ENCODE data around the gene CBLC. TPM values are rescaled to one million over a fixed set of nuclear protein-coding genes. Genes with fewer than 3 reads are reported as not detected.

Gene CBLC
- total and polyA plus RNA-seq, 2 of the 4 experiments (the other 2 are of a cell fraction), result not detected

DNA sequence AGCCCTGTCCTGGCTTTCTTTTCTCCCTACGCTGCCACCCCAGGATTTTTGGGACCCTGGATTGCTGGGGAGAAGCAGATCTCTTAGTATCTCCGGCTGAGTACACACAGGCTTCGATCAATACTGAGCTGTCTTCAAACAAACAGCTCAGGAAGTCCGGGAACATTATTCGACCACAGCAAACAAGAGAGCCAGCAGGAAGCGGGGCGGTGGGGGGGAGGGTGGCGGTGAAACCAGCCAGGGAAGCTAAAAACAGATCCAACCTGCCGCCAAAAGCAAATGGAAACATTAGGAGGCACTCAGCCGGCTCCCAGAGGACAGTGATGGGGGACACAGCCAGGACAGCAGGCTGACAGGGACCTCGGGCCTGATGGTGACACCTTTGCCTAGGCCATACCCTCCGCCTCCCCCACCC is 19.0 kb downstream of the CBLC start:
- dilution Hi-C loops (cut with HindIII; ENCODE audit: low sequenced_read_pairs, unreplicated experiment), result no loop called here
- no peak overlapping the region; the same call in none of the 2 replicates for H3K14ac ChIP-seq (replicated peaks; ENCODE audit: low read depth, low read length)
- 0 out of 2 replicates have a peak overlapping the region, but pooled peaks have one; percentile 47 for H4K91ac ChIP-seq (ENCODE audit: insufficient read depth, low read depth, low read length)
- intact Hi-C loops (cut with micrococcal nuclease), result no loop called here
- peak overlapping the region; percentile 80; the same call in 1 of the 3 replicates for H2BK15ac ChIP-seq (ENCODE audit: low read depth, low read length)
- H3K9me3 ChIP-seq (ENCODE audit: control insufficient read depth, insufficient read depth, low read length), result no peaks in the 10 kb centered on the region
- no peak overlapping the region for H3K27ac ChIP-seq (ENCODE audit: insufficient read depth, low read length)
- TF ChIP-seq RCOR1 (IDR thresholded peaks at IDR 0.05; ENCODE audit: insufficient replicate concordance, low read length) (no peak), MAZ (IDR thresholded peaks at IDR 0.05; ENCODE audit: borderline replicate concordance, low read depth, low read length) (no peak), NFE2L2 (IDR thresholded peaks at IDR 0.05; ENCODE audit: low read depth, low read length) (no peak), POLR2A (IDR thresholded peaks at IDR 0.05; ENCODE audit: low read depth, low read length) (no peak), BHLHE40 (IDR thresholded peaks at IDR 0.05; ENCODE audit: low read depth, low read length) (no peak)
- TF ChIP-seq, protein P1, sequence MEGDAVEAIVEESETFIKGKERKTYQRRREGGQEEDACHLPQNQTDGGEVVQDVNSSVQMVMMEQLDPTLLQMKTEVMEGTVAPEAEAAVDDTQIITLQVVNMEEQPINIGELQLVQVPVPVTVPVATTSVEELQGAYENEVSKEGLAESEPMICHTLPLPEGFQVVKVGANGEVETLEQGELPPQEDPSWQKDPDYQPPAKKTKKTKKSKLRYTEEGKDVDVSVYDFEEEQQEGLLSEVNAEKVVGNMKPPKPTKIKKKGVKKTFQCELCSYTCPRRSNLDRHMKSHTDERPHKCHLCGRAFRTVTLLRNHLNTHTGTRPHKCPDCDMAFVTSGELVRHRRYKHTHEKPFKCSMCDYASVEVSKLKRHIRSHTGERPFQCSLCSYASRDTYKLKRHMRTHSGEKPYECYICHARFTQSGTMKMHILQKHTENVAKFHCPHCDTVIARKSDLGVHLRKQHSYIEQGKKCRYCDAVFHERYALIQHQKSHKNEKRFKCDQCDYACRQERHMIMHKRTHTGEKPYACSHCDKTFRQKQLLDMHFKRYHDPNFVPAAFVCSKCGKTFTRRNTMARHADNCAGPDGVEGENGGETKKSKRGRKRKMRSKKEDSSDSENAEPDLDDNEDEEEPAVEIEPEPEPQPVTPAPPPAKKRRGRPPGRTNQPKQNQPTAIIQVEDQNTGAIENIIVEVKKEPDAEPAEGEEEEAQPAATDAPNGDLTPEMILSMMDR (conservative IDR thresholded peaks at IDR 0.05; ENCODE audit: low read depth, low read length), result no peak
- H2AFZ ChIP-seq (replicated peaks; ENCODE audit: low read length, poor library complexity), result peak overlapping the region; percentile 91
- no peaks in the 10 kb centered on the region for H3K27me3 ChIP-seq (ENCODE audit: control insufficient read depth, insufficient read depth, low read length)
- H2BK120ac ChIP-seq (ENCODE audit: low read depth, low read length), result peak overlapping the region; percentile 74
- no peaks in the 10 kb centered on the region for H4K20me1 ChIP-seq (ENCODE audit: insufficient read depth, low read length)
- no peaks in the 10 kb centered on the region for H3K79me1 ChIP-seq (ENCODE audit: low read depth in 1 of 2, low read length in 2 of 2)
- WGBS, 2 experiments (ENCODE audit: extremely low coverage in 2 of 2, insufficient read length in 1 of 2), result 26% methylated on average over 3 of the region's 12 CpGs; no CpG with 5 or more reads in 1 of the 2 experiments
- H4K8ac ChIP-seq (ENCODE audit: low read depth in 2 of 2, low read length in 2 of 2), result peak overlapping the region; percentile 89 to 93; a peak in 3 of 4 replicates
- in situ Hi-C loops (cut with MboI; ENCODE audit: low sequenced_read_pairs), result loop anchor here (25.0 kb wide), 1 partner anchor 234 kb away; no protein-coding TSS in a partner anchor
- BruUV-seq (replicated peaks), result no TSS peak
- peak overlapping the region; percentile 42 for H2AK9ac ChIP-seq (replicated peaks; ENCODE audit: low read depth, low read length, poor library complexity)
- ChIA-PET POLR2A (ENCODE audit: unreplicated experiment) (interaction anchor here (0.6 kb wide), 2 partner anchors 10 to 20 kb away, joined by 6 to 8 read pairs; no protein-coding TSS in a partner anchor), CTCF (interaction anchor here (0.6 kb wide), 1 partner anchor 73 kb away, joined by 4 read pairs; no protein-coding TSS in a partner anchor)
- ATAC-seq (ENCODE audit: low read depth) (no peak), DNase-seq (peak; percentile 23)
- no peak overlapping the region for H3K4me3 ChIP-seq (ENCODE audit: insufficient read depth, low read depth, low read length)
- H4K5ac ChIP-seq (ENCODE audit: low read depth, low read length), result peak overlapping the region; percentile 82
- peak overlapping the region; percentile 45; the same call in 1 of the 2 replicates for H3K9ac ChIP-seq (ENCODE audit: low read depth, low read length)
- 0 out of 2 replicates have a peak overlapping the region, but pooled peaks have one; percentile 53 for H2BK20ac ChIP-seq (ENCODE audit: low read depth, low read length)
- H3K36me3 ChIP-seq (ENCODE audit: control insufficient read depth, insufficient read depth, low read length), result no peaks in the 10 kb centered on the region
- no peak overlapping the region for H3K4me2 ChIP-seq (ENCODE audit: low read depth, low read length)
- H3K9me1 ChIP-seq (ENCODE audit: insufficient read depth, low read length), result no peaks in the 10 kb centered on the region
- H3K4me1 ChIP-seq (ENCODE audit: control insufficient read depth, insufficient read depth, low read length), result peaks cover 4% of the 10 kb centered on the region
- H2AK5ac ChIP-seq (ENCODE audit: low read depth, low read length), result peak overlapping the region; percentile 4; the same call in 1 of the 2 replicates
- no peak overlapping the region for H2BK5ac ChIP-seq (ENCODE audit: low read depth, low read length, poor library complexity, severe bottlenecking)
- no peak overlapping the region; the same call in 1 of the 2 replicates for H3K23ac ChIP-seq (ENCODE audit: low read depth, low read length)
- H3K4ac ChIP-seq (ENCODE audit: low read depth, low read length), result peak overlapping the region; percentile 67
- no peak overlapping the region for H3K56ac ChIP-seq (ENCODE audit: extremely low read depth, insufficient read depth, low read length)
- no peak overlapping the region for H3K18ac ChIP-seq (ENCODE audit: low read depth, low read length)

All from IMR-90 (cell line).